Right lung (tissue), 5 donors: ENCODE results near the gene VRK2. TPM values are rescaled to one million over a fixed set of nuclear protein-coding genes. Genes with fewer than 3 reads are reported as not detected.
A peak's percentile ranks its signal among the peaks of the same experiment; 100 is the strongest.
"Not testable (repeated sequence)": the region's sequence is repeated elsewhere in the genome, so short reads cannot be mapped to it uniquely, and the experiment has no call there.

Source experiments
- DNase-seq, 2 donors: peaks; one replicate each; pipeline ENCODE4 v3.0.0-alpha.2; 2013
- polyA plus RNA-seq, 5 donors: library from polyadenylated mRNA; unstranded; fragments of 120-200 nt; gene quantifications; one replicate each; pipeline versions ENCODE4 v1.2.1 to v1.2.3, GENCODE V29; 2013; ENCODE audit warnings: inconsistent platforms in 1 of 5, low replicate concordance in 1 of 5; ENCODE audit not compliant: insufficient read length in 5 of 5, insufficient read depth in 1 of 5

The VRK2 gene
- polyA plus RNA-seq, 5 donors = 20.5 to 28.7 (median 24.3) TPM

DNA sequence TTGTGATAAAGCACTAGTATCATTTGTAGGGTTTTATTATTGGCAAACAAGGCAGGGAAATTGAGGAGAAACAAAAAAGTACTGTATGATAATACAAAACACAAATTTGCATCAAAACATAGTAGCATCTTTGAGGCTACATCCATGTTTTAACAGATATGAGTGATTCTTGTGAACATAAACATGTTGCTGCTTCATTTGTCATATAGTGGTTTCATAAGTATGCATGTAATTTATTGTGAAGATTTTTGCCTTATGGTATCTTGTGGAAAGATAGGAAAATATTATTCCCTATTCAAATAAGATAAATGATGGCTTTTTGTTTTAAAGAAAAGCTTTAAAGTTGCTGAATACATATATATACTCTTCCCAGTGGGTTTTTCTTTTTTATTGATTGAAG is 60.3 kb downstream of the VRK2 start:
- no peak for DNase-seq

DNA sequence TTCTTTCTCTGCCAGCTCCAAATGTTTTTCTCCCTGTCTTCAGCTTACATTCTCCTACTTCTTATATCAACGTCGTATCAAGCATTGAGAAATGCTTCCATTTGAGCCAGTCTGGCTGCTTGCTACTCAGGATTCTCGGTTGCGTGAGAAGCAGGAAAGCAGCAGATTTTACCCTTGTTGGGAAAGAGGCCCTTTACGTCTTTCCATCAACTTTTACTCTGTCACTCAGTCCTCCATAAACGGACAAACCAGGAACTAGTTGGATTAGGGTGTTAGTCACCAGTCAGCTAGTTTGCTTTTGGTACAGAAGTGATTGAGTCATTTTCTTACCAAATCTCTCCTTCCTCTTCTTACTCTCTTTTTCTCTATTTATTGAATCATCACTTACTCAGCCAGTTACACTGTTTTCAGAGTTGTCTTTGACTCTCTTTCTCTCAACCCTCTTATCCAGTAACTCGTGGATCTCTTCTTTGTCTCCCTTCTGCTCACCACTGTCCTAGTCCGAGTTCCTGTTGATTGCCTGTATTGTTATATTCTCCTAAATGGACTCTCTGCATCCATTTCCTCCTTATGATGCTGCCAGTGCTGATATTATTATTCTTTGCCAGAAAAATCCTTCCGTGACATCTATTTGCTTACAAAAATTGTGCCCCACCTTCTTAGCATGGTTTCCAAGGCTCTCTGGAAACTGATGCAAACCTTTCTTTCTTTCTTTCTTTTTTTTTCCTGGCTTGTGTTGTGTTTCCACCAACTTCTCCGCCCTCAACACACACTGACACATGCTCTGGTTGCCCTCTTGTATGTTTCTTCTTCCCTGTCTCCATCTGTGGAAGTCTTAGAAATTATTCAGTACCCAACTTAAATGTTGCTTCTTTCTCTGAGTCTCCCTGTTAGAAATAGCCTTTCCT is 61.5 kb downstream of the VRK2 start:
- DNase-seq = no peak

DNA sequence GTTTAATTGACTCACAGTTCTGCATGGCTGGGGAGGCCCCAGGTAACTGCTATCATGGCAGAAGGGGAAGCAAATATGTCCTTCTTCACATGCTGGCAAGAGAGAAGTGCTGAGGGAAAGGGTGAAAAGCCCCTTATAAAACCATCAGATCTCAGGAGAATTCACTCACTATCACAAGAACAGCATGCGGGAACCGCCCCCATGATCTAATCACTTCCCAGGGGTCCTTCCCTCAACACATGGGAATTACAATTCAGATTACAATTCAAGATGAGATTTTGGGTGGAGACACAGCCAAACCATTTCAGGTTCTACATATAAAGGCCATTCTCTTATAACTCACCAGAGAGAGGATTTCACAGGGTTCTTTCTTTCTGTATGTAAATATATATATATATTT is 62.9 kb downstream of the VRK2 start:
- DNase-seq = no peak

DNA sequence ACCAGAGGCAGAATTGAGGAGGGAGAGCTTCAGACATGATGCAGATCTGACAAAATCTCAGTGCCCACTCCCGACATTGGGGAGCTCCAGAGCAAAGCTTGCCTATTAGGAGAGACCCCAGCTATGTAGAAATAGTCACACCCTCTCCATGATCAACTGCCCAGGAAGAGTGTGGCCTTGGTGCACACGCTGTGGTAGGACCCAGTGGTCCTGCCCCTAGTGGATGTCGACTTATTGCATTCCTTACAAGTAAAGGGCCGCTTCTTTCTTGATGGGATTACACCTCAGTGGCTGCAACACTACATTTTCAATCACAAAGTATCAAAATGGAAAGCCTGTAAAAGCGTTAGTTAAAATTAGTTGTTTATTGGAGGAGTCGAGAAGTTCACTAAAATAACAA is 64.2 kb downstream of the VRK2 start:
- no peak for DNase-seq

DNA sequence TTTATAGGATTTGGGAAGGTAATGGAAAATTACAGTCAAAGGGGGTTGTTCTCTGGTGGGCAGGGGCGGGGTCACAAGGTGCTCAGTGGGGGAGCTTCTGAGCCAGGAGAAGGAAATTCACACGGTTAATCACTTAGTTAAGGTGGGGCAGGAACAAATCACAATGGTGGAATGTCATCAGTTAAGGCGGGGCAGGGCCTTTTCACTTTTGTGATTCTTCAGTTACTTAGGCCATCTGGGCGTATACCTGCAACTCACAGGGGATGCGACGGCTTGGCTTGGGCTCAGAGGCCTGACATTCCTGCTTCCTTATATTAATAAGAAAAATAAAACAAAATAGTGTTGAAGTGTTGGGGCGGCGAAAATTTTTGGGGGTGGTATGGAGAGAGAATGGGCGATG is 67.0 kb downstream of the VRK2 start:
- DNase-seq = not testable (repeated sequence)

DNA sequence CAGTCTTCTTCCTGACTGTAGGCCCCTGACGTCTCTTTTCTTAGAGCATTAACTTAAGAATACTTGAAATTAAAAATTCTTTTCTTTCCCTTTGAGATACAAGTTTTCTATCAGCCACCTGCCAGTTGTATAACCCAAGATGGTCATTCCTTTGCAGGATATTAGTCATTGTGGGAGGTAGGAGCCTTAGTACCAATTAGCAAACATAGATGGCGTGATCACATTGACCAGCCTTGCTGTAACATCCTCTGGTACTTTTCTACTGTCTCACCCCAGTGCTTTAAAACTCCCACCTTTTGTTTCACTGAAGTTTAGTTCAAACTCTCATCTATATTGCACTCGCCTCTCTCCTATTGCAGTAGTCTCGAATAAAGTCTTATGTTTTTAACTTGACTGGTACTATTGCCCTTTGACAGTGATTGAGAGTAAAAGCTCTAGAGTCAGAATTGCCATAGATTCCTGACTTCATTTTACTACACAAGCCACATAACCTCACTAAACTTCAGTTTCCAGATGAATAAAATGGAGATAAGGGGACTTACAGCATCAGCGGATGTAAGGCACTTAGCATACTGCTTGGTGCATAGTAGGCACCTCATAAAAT is 74.1 kb downstream of the VRK2 start:
- no peak for DNase-seq

DNA sequence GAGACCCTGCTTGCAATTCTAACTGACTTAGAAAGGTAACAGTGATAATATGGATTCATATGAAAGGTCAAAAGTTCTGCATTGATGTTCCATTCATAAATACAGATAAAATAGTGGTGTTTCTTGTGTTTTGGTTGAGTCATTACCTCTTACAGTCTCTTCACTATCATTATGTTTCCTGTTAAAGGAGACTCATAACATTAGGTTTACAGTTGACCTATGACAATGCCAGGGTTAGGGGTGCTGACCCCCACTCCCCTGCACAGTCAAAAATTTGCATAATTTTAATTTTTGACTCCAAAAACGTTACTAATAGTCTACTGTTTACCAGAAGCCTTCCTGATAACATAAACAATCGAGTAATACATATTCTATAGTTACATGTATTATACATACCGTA is 75.4 kb downstream of the VRK2 start:
- no peak for DNase-seq

DNA sequence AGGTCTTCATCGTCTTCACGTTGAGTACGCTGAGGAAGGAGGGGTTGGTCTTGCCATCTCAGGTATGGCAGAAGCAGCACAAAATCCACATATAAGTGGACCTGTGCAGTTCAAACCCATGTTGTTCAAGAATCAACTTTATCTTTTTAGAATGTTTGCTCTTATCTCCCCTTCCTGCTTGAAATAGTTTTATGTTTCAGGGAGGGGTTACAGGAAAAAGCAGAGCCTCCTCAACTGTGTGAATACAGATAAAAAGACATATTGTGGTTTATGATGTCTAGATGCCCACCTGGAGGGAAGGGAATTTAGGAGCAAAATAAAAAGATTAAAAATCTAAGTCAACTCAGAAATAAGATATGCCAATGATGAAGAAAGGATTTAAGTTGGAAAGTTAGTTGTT is 75.9 kb downstream of the VRK2 start:
- no peak for DNase-seq

DNA sequence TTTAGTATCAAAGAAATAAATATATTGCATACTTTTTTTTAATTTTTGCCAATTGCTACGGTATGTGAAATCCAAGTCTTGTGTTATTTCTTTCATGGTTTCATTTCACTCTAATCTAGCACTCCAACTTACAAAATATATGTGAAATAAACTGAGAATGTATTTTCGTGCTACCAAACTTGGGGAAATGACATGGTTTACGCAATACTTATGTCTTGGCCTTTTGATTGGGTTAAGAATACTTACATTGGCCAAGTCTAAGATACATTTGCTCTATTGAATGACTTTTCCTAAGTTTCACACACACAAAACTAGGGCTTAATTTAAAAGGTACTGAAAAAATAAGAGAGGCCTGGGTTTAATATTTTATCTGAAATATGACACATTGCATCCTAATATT is 80.5 kb downstream of the VRK2 start:
- DNase-seq = no peak

DNA sequence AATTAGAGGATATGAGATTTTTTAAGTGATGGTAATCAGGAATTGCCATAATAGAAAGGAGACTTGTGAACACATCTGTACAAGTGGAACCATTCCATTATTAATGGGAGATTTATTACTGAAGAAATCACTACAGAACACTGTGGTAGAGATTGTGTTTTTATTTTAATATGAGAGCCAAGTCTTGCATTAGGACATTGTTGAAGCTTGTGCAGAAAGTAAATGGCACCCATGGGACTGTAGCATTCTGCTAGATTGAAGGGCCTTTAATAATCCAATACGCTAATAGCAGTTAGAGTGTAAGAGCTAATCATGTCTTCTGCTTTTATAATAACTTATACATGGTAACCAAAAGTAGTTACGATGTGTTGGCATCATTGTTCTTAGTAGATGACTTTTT is 83.6 kb downstream of the VRK2 start:
- no peak for DNase-seq

DNA sequence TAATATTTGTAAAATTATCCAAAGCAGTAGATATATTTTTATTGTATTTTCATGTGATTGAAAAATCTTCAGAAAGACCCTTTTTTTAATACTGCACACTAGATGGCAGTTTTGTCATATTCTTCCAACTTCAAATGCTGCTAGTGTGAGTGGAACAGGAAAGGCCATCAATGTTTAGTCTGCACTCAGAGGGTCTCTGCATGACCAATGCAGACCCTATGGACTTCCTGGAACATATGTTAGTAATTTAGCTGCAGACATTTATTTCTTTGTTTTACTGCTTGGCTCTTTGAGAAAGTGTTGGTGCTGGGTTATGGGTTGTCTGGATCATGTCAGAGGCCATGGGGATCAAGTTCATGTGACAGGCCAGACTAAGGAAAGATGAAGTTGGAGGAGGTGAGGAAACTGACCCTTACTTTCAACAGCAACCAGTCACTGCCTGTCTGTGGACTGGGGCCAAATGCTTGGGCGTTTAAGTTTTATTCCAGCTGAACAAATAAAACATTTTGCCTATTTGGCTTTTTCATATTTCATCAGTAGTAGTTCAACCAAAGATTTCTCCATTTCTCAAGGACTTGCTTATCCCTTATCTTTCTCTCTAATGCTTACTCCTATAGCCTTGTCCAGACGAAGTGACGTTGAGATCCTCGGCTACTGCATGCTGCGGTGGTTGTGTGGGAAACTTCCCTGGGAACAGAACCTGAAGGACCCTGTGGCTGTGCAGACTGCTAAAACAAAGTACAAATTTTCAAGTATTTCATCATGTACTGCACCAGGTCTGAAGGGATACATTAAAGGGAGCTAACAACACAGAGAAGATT is 84.8 kb downstream of the VRK2 start:
- DNase-seq = peak; percentile 29 to 31

DNA sequence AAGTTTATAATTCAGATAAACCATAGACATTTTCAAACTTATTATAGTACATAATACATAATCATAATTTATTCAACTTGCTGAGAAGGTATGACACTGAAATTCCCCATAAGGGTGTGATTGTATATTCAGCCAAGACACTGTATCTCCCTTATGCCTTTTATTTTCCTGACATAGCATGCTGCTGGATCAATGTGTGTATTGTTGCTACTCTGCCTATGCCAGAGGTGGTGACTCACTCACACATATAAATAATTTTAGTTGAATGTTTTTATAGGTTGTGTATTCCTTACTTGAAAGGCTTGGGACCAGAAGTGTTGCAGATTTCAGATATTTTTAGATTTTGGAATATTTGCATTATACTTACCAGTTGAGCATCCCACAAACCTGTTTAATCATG is 86.8 kb downstream of the VRK2 start:
- DNase-seq = no peak

DNA sequence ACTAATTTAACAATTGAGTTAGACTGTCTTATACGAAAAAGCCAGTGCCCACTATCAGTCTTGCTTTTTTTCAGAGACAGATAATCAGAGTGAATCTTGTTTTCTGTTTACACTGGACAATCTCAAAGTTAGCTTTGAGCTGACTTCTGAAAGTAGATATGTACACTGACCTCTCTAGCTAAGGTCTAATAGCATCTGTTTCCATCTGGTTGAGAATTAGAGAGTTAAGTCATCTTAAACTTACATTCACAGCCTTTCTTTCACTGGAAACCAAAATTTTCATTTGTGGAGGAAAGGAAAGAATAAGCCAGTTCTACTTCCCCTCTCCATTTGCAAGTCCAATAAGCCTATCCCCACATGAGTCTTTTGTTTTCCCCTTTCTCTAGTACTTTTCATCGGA is 89.3 kb downstream of the VRK2 start:
- DNase-seq = no peak

DNA sequence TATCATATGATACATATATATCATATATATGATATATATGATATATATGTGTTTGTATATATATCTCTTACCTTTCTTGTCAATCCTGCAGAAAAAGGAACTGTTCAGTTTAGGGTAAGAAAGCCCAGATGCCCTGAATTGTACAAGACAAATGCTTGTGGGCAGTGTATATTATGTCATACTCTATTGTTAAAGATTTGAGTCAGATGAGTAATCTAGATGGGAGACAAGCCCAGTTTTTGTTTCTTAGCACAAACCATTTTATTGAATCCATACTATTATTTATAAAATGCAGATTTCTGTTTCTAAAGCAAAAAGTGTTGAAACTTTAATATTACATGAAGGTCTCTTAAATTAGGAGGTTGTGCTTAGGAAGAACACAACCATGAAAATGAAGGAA is 90.6 kb downstream of the VRK2 start:
- DNase-seq = no peak

DNA sequence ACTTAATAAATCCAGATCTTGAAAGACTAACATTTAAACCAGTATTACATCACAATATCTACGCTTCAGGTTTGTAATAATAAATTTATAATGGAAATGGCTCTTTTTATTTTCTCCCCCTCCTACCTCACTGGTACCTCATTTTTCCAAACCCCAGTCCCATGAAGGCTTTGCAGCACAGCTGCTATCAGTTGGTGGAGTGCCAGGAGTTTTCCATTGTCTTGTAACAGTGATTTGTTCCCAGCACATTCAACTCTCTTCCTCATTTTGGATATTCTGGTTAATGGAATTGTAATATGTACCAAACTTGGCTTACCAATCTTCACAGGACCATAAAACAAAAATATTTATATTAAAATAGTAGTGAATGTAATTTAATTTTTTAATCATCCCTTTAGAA is 91.2 kb downstream of the VRK2 start:
- DNase-seq = no peak

DNA sequence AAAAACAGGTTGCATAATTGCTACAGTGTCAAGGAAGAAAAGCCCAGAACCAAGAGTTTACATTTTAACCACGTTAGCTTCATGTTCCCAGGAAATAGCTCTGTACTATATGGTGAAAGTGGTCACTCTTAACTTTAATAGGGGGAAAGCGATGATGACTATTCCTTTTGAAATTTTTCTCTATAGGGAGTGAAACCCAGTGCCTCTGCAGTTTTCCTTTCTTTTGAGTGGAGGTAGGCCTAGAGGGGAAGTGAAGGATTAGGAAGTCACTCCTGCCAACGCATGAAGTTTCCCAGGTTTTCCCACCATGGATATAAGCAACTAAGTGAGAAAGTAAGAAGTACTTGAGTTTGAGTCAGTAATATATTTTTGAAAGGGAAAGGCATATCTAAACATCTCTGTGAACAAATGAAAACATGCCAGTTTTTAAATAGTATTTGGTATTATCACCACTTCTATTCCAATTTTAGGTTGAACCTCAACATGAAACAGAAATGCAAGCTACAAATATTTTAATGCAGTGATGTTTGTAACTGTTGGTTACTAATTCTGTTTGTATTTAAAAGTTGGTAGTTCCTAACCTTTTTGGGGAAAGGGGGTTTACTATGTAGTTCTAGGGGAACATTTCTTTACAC is 91.9 kb downstream of the VRK2 start:
- no peak for DNase-seq

DNA sequence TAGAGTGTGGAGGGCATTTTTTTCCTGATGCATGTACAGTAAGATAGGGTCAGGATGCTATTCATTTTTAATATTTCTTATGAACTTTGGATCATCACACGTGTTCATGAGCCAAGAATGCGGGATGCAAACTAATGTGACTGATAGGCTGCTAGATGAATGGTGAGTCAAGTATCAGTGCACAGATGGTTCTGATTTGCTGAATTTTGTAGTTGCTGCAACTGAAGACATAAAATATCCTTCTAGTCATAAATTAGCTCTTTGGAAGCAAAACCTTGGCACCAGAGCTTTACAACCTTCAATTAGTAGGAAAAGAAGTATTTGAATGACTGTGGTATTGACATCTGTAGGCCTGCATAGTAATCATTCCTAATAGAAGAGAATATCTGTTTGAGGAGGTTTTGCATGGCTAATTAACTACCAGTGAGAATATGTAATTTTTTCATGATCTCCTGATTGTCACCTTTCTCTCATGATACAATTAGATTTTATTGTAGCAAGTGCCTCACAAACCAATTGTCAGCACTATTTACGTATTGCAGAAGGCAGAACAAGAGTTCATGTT is 94.0 kb downstream of the VRK2 start:
- no peak for DNase-seq

DNA sequence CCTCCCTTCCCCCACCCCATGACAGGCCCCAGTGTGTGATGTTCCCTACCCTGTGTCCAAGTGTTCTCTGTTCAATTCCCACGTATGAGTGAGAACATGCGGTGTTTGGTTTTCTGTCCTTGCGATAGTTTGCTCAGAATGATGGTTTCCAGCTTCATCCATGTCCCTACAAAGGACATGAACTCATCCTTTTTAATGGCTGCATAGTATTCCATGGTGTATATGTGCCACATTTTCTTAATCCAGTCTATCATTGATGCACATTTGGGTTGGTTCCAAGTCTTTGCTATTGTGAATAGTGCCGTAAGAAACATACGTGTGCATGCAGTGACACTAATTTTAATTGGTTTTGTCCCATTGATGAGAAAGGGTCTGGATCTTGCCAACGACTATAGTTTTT is 99.2 kb downstream of the VRK2 start:
- not testable (repeated sequence) for DNase-seq

DNA sequence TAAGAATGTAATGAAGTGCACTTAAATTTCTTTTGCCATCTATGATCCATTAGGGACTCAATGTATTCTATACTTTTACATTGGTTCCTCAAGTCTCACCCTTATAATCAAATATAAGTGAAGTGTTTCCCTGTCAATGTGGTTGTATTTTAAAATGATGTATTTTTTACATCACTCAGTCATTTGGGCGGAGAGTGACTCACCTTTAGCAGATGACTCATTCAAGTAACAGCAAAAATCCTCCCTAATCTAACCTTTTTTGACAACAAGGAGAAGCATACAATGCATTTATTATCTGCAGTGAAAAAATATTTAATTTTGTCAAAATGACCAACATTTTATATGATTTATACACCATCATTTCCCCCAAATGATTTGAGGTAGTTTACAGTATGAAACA is 100.1 kb downstream of the VRK2 start:
- DNase-seq = no peak

DNA sequence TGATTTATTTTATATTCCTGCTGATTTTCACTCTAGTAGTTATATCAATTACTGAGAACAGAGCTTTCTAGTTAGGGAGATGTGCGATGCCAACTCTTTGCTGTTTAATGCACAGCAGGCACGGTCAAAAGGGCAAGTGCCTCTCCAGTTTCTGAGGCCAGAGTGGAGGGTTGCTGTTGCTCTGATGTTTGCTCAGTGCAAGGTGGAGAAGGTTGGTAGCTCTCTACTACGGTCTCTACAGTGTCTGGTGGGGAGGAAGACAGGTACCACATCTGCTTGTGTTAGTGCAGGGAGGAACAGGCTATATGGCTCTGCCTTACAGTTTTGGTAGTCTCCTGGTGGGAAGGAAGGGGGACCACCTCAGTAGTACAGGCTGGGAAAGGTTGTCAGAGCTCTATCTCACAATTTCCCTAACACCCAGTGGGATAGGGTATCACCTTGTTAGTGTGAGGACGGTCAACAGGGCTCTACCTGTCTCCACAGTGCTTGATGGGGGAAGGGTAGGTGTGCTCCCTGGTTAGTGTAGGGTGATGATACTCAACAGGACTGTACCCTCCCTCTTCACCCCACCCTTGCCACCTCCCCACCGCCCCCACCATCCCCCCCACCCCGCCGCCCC is 108.7 kb downstream of the VRK2 start:
- DNase-seq = no peak

DNA sequence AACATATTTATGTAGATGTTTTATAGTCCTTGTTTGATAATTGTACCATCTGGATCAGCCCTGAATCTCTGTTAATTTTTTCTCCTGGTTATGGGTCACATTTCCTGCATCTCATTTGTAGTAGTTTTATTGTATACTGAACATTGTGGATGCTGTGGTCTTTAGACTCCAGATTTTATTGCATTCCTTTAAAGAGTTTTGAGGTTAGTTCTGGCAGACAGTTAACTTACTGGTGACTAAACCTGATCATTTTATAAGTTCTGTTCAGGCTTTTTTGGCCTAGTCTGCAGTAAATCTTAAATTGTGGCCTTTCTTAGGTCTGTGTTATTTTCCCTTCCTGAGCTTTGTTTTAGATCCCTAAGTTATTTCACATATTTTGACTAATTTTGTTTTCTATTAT is 110.2 kb downstream of the VRK2 start:
- no peak for DNase-seq
